ENCODE data around the gene RTN4.

- TF ChIP-seq EP300 (IDR thresholded peaks at IDR 0.05; ENCODE audit: borderline replicate concordance): no peak
- no peak for TF ChIP-seq REST (IDR thresholded peaks at IDR 0.05; ENCODE audit: low read depth)
- no peak for TF ChIP-seq FOXM1 (IDR thresholded peaks at IDR 0.05; ENCODE audit: borderline replicate concordance, low read depth)
- no peak for TF ChIP-seq YY1 (IDR thresholded peaks at IDR 0.05; ENCODE audit: low read depth)
- no peak for TF ChIP-seq MAX (IDR thresholded peaks at IDR 0.05)
- no peak for TF ChIP-seq CEBPB (IDR thresholded peaks at IDR 0.05)
- no peak for TF ChIP-seq TEAD4 (IDR thresholded peaks at IDR 0.05)
These were observed 87.7 kb downstream of the RTN4 start for GRCh38 chr2:54962511-54962910.
